Limb (tissue), 2 donors: ENCODE data around the gene SACM1L.

ENCODE experiments used
- DNase-seq, 2 donors: peaks; one replicate each; pipeline ENCODE4 v3.0.0-alpha.2; 2016; ENCODE audit errors: extremely low spot score in 2 of 2

Gene SACM1L

GRCh38 chr3:45765266-45765851 lies 76.2 kb downstream of the SACM1L start:
- DNase-seq = no peak

DNA sequence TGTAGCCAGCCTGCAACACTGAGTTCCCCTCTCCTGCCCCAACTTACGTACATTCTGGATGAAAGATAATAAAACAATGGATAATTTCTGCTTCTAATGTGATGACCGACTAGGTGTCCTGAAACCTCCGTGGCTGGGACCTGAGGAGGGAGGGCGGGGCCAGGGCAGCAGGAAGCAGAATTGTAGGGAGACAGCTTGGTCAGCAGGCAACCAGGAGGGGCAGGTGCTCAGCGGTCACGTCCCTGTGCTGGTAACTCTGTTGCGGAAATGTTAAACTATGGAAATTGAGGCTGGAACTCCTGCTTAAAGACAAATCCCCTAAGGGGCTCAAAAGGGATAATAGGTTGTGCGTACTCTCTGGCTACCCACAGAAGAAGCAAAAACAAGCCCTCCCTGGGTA lies 76.8 kb downstream of the SACM1L start:
- DNase-seq = no peak

GRCh38 chr3:45771166-45771775 lies 82.1 kb downstream of the SACM1L start:
- DNase-seq = peak in 1 of 2 donors; percentile 2

DNA sequence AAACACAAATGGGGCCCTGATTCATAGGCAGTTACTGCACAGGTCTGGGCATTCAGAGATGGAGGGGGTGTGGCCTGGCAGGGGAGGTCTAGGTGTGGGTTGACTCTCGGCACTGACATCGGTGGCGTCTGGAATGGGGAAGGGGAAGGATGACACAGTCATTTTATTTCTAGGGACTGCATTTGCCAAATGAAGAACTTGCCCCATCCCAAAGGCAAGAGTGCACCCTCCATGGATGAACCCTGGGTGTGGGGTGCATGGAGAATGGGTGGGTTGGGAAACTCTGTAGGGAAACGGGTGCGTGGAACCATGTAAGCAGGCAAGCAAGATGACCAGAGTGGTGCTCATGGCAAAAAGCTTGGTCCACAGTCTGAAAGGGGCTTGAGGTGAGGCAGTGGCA lies 82.6 kb downstream of the SACM1L start:
- DNase-seq = peak in 1 of 2 donors; percentile 3

DNA sequence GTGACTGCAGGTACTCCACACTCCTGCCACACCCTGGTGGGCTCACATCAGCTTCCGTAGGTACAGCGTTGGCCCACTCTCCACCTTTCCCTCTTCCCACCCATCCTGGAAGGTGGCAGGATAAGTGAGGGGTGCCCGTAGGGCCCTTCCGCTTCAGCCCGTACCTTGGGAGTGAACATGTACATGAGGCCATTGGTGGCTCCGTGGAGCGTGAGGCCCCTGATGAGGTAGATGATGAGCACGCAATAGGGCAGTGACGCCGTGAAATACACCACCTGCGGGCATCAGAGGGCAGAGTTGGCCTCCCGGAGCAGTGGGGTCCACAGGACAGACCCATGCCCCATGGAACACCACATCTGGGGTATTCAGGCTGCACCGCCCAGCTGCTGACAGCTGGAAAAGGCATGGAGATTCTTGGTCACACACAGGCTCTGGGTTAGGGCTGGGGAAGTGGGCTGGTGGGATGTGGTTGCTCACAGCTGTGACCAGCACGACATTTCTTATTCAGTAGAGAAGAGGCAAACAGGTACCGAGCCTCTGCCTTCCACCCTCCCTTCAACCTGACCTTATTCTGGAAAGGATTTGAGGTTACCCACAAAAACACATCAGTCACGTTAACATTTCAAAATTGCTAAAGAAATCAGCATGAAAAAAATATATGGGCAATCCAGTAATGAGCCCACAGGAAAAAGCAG lies 83.3 kb downstream of the SACM1L start:
- peak in 1 of 2 donors; percentile 16 for DNase-seq

- DNase-seq = no peak
Measured at GRCh38 chr3:45773072-45773471, 83.9 kb downstream of the SACM1L start.

GRCh38 chr3:45773714-45774449 lies 84.7 kb downstream of the SACM1L start:
- DNase-seq = peak in 1 of 2 donors; percentile 2

- no peak for DNase-seq
Measured at GRCh38 chr3:45774581-45775521, 85.7 kb downstream of the SACM1L start.

DNA sequence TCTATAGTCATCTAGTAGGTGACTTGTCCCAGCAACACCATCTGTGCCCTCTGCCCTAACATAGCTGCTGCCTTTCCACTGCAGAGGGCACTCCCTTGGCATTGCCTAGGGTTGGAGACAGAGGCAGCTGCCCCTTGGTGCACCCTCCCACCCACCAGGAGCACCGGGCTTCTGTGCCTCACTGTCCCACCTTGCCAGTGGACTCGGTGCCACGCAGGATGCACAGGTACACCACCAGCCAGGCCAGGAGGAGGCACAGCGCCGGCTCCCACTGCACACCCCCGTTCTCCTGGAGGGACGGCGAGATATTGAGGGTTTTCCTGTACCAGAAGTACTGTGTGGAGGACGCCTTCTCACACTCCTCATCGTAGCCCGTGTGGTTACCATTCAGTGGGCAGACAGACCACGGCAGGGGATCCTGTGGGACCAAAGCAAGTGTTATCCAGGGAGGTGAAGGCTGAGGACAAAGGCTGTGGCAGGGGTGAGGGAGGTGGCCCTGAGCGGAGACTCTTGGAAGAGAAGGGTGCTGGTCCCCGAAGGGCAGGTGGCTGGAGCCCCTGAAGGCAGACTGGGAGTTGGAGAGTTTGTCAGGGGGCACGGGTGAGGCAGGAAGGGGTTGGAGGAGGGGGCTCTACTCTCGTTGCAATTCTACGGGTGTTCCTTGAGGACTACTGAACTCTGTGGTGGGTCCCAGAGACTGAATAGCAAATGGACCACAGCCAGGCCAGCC lies 86.5 kb downstream of the SACM1L start:
- DNase-seq = no peak

GRCh38 chr3:45776301-45776595 lies 87.1 kb downstream of the SACM1L start:
- DNase-seq = no peak

- peak in 1 of 2 donors; percentile 47 for DNase-seq
Measured at GRCh38 chr3:45776611-45777010, 87.4 kb downstream of the SACM1L start.

DNA sequence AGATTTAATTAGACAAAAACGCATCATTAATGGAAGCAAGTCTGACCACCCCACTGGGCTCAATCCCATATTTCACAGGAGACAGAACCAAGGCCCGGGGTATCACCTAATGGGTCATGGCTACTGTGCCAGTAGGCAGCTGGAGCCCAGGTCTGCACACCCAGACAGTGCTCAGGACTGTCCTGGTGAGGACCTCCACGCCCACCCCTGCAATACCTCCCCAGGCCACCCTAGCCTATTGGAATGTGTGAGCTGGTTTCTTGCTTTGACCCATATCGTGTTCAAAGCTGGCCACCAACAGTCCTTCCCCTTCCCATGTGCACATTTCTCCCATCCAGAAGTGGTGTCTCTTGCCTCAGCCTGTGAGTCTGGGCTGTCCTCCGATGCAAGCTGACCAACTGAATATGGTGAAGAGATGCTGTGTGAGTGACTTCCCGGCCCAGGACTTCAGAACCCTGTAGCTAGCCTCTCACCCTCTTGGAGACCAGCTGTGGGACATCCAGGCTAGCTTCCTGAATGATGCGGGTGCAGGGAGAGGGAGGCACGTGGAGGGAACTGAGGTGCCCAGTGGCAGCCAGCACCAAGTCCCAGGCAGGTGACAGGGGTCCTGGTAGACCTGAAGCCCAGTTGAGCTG lies 88.0 kb downstream of the SACM1L start:
- DNase-seq = peak in 1 of 2 donors; percentile 6

DNA sequence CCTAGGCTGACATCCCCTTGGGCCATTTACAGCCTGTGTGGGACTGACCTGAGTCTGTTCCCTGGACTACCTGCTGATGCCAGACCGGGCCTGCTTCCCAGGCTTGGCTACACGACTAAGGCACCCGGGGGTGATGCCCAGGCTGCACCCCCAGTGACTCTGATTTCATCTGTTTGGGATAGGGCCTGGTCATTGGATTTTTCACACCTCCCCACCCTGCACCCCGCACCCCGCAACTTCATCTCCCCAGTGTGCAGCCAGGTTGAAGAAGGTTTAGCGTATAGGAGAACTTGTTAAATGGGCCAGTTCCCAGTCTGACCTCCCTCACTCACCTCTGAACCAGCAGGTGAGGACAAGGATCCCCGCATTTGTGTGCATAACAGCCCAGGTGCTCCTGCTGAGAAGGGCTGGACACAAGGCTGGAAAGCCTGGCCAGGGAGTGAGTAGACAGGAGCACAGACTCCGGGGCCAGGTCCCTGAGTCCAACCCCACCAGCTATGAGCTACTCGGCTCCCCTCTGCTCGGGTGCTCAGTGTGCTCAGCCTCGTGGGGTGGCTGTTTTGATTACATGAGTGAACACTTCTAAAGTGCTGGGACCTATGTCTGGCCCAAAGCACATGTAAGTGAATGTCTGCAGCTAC lies 88.7 kb downstream of the SACM1L start:
- DNase-seq = peak in 1 of 2 donors; percentile 18

- peak in 1 of 2 donors; percentile 2 for DNase-seq
Measured at GRCh38 chr3:45778761-45779201, 89.6 kb downstream of the SACM1L start.

- no peak for DNase-seq
Measured at GRCh38 chr3:45779746-45780735, 90.8 kb downstream of the SACM1L start.

DNA sequence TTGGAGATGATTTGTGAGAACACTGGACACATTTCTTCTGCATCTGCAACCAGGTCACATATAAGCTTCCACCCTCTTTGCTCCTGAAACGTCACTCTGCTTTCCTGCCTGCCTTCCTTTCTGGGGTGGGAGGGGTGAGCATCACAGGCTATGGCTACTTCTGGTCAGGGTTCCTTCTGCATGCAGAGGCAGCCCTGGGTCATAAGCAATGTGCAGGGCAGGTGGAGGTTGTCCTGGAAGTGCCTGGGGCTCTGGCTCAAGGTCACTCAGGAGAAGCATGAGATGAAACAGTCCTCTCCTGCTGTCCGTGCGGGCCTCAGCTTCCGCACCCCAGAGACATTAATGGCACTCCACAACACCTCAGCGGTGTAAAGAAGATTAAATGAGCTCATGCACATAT lies 92.1 kb downstream of the SACM1L start:
- no peak for DNase-seq

GRCh38 chr3:45781841-45782240 lies 92.6 kb downstream of the SACM1L start:
- DNase-seq = no peak

DNA sequence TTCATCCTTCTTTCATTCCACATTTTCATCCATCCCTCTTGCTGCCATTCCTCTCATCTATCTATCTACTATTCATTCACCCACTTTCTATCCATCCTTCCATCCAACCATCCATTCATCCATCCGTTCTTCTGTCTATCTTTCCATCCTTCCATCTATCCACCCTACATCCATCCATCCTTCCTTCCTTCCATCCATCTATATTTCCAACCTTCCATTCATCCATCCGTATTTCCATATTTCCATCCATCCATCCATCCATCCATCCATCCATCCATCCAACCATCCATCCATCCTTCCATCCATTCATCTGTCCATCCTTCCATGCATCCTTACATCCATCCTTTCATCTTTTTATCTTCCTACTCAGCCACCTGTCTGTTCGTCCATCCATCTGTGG lies 93.2 kb downstream of the SACM1L start:
- DNase-seq = no peak
